ENCODE results near the gene SFTPA1. TPM values are rescaled to one million over a fixed set of nuclear protein-coding genes. Genes with fewer than 3 reads are reported as not detected.
"Not testable (repeated sequence)": the region's sequence is repeated elsewhere in the genome, so short reads cannot be mapped to it uniquely, and the experiment has no call there.

The SFTPA1 gene
- total RNA-seq, 4 donors from 2014 or later, result not detected

DNA sequence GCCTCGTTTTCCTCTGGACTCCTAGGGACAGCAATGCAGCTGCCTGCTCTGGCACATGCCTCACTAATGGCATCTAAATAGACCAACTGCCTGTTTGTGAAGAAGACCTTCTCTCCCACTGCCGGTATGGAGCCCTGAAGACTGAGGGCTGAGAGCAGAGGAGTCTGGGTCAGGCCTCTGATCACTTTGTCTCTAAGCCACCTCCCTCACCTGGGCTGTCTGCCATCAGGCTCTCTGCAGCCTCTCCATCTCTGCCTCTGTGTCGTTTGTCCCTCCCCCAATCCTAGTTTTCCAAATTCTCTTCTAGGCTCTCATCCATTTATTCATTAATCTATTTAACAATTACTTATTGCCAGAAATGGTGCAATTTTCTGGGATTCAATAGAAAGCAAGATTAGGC is 15.2 kb upstream of the SFTPA1 start:
- TF ChIP-seq, protein P1, sequence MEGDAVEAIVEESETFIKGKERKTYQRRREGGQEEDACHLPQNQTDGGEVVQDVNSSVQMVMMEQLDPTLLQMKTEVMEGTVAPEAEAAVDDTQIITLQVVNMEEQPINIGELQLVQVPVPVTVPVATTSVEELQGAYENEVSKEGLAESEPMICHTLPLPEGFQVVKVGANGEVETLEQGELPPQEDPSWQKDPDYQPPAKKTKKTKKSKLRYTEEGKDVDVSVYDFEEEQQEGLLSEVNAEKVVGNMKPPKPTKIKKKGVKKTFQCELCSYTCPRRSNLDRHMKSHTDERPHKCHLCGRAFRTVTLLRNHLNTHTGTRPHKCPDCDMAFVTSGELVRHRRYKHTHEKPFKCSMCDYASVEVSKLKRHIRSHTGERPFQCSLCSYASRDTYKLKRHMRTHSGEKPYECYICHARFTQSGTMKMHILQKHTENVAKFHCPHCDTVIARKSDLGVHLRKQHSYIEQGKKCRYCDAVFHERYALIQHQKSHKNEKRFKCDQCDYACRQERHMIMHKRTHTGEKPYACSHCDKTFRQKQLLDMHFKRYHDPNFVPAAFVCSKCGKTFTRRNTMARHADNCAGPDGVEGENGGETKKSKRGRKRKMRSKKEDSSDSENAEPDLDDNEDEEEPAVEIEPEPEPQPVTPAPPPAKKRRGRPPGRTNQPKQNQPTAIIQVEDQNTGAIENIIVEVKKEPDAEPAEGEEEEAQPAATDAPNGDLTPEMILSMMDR (IDR thresholded peaks at IDR 0.05), result no peak
- no peak for DNase-seq (ENCODE audit: low spot score)
- no peak for ATAC-seq (ENCODE audit: low FRiP score)

DNA sequence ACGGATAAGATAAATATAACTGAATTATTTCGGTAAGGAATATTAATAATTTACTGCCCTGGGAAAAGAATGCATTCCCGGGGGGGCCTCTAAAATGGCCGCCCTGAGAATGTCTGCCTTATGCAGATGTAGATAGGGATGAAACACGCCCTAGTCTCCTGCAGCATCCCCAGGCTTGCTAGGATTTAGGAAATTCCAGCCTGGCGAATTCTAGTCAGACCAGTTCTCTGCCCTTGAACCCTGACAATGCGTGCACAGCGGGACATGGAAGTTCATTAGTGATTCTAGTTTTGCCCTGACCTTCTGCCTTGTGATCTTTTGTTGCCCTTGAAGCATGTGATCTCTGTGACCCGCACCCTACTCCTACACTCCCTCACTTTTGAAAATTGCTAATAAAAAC is 11.1 kb upstream of the SFTPA1 start:
- DNase-seq (ENCODE audit: low spot score); ATAC-seq (ENCODE audit: low FRiP score): not testable (repeated sequence)

GRCh38 chr10:79601939-79602338 is 8.8 kb upstream of the SFTPA1 start:
- DNase-seq (ENCODE audit: low spot score), result no peak
- TF ChIP-seq, protein P1 (IDR thresholded peaks at IDR 0.05), result no peak
- ATAC-seq (ENCODE audit: low FRiP score), result no peak

GRCh38 chr10:79602953-79603352 is 7.8 kb upstream of the SFTPA1 start:
- ATAC-seq (ENCODE audit: low FRiP score) (no peak), DNase-seq (ENCODE audit: low spot score) (no peak)
- TF ChIP-seq, protein P1 (IDR thresholded peaks at IDR 0.05), result no peak

- ATAC-seq (ENCODE audit: low FRiP score) (no peak), DNase-seq (ENCODE audit: low spot score) (no peak)
- TF ChIP-seq, protein P1 (IDR thresholded peaks at IDR 0.05), result no peak
Measured at GRCh38 chr10:79604294-79604693, 6.4 kb upstream of the SFTPA1 start.

- DNase-seq (ENCODE audit: low spot score), result no peak
- TF ChIP-seq, protein P1 (IDR thresholded peaks at IDR 0.05), result no peak
- ATAC-seq (ENCODE audit: low FRiP score), result no peak
Measured at GRCh38 chr10:79605308-79605707, 5.4 kb upstream of the SFTPA1 start.

GRCh38 chr10:79608505-79609375 is 2.0 kb upstream of the SFTPA1 start:
- ATAC-seq (ENCODE audit: low FRiP score) (no peak), DNase-seq (ENCODE audit: low spot score) (no peak)

GRCh38 chr10:79611193-79611976 is 646 bp downstream of the SFTPA1 start:
- ATAC-seq (ENCODE audit: low FRiP score); DNase-seq (ENCODE audit: low spot score): not testable (repeated sequence)

More at GRCh38 chr10:79608505-79609375, 2.0 kb upstream of the SFTPA1 start:
- TF ChIP-seq, protein P1 (IDR thresholded peaks at IDR 0.05), result no peak

Measured in omental fat pad (tissue), 4 donors.